ENCODE data around the gene PRKCH. TPM values are rescaled to one million over a fixed set of nuclear protein-coding genes. Genes with fewer than 3 reads are reported as not detected.
A peak's percentile ranks its signal among the peaks of the same experiment; 100 is the strongest.

Gene PRKCH
- total and polyA plus RNA-seq, 2 of the 13 experiments (the other 11 are each of a cell fraction or from before 2014, with no cell fraction given), result 0.48 to 1.3 TPM

DNA sequence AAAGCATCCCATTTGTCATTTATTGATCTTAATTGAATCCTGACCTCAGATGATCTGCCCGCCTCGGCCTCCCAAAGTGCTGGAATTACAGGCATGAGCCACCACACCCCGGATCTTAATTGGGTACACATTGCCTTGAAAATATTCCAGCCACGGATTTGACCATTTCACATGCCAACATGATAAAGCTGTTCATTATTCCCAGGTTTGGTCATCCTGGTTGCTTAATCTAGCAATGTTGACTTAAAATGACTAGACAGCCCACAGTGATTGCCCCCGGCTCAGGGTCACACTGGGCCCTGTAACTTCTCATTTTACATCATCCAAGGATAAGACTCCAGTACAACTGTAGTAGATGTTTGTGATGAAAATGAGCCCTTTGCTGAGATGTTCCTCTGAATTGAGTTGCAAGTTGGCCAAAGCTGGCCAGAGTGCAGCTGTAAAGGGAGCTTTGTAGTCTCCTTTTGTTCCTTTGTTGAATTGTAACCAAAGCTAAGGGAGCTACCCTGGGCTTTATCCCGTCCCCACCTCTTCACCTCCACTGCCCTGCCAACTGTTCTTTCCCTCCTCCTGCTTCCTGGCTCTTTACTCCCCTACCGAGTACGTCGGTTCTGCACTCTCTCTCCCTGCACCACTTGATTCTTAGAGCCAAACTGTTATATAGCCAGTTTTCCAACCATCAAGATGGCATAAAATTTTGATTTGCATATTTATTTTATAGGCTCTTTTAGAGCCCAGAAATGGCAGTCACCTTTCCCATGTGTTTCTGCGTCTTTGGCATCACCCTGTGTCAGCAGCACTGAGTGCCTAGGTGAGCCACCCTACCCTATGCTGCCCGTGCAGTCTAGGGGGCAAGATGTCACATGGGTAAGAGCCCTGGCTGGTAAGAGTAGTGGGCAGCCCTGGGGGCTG is 232.6 kb downstream of the PRKCH start (continued):
- TF ChIP-seq, protein P1, sequence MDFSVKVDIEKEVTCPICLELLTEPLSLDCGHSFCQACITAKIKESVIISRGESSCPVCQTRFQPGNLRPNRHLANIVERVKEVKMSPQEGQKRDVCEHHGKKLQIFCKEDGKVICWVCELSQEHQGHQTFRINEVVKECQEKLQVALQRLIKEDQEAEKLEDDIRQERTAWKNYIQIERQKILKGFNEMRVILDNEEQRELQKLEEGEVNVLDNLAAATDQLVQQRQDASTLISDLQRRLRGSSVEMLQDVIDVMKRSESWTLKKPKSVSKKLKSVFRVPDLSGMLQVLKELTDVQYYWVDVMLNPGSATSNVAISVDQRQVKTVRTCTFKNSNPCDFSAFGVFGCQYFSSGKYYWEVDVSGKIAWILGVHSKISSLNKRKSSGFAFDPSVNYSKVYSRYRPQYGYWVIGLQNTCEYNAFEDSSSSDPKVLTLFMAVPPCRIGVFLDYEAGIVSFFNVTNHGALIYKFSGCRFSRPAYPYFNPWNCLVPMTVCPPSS (IDR thresholded peaks at IDR 0.05), result no peak
- TF ChIP-seq KAT7 (CRISPR knock-in tag; IDR thresholded peaks at IDR 0.05; ENCODE audit: borderline replicate concordance) (0 out of 2 replicates have a peak, but pooled peaks have one; percentile 22), GATAD2A (CRISPR knock-in tag; IDR thresholded peaks at IDR 0.05) (peak; percentile 99), PCBP1 (IDR thresholded peaks at IDR 0.05; ENCODE audit: borderline replicate concordance, low read depth, low read length) (no peak)
- TF ChIP-seq, protein P2, sequence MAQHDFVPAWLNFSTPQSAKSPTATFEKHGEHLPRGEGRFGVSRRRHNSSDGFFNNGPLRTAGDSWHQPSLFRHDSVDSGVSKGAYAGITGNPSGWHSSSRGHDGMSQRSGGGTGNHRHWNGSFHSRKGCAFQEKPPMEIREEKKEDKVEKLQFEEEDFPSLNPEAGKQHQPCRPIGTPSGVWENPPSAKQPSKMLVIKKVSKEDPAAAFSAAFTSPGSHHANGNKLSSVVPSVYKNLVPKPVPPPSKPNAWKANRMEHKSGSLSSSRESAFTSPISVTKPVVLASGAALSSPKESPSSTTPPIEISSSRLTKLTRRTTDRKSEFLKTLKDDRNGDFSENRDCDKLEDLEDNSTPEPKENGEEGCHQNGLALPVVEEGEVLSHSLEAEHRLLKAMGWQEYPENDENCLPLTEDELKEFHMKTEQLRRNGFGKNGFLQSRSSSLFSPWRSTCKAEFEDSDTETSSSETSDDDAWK (CRISPR knock-in tag; IDR thresholded peaks at IDR 0.05), result no peak
- TF ChIP-seq, protein P3, sequence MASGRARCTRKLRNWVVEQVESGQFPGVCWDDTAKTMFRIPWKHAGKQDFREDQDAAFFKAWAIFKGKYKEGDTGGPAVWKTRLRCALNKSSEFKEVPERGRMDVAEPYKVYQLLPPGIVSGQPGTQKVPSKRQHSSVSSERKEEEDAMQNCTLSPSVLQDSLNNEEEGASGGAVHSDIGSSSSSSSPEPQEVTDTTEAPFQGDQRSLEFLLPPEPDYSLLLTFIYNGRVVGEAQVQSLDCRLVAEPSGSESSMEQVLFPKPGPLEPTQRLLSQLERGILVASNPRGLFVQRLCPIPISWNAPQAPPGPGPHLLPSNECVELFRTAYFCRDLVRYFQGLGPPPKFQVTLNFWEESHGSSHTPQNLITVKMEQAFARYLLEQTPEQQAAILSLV (CRISPR knock-in tag; IDR thresholded peaks at IDR 0.05; ENCODE audit: borderline replicate concordance), result no peak
- TF ChIP-seq, protein P4, sequence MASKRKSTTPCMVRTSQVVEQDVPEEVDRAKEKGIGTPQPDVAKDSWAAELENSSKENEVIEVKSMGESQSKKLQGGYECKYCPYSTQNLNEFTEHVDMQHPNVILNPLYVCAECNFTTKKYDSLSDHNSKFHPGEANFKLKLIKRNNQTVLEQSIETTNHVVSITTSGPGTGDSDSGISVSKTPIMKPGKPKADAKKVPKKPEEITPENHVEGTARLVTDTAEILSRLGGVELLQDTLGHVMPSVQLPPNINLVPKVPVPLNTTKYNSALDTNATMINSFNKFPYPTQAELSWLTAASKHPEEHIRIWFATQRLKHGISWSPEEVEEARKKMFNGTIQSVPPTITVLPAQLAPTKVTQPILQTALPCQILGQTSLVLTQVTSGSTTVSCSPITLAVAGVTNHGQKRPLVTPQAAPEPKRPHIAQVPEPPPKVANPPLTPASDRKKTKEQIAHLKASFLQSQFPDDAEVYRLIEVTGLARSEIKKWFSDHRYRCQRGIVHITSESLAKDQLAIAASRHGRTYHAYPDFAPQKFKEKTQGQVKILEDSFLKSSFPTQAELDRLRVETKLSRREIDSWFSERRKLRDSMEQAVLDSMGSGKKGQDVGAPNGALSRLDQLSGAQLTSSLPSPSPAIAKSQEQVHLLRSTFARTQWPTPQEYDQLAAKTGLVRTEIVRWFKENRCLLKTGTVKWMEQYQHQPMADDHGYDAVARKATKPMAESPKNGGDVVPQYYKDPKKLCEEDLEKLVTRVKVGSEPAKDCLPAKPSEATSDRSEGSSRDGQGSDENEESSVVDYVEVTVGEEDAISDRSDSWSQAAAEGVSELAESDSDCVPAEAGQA (IDR thresholded peaks at IDR 0.05; ENCODE audit: low read depth), result no peak
- TF ChIP-seq, protein P4 (CRISPR knock-in tag; IDR thresholded peaks at IDR 0.05; ENCODE audit: borderline replicate concordance), result no peak
- TF ChIP-seq, protein P5, sequence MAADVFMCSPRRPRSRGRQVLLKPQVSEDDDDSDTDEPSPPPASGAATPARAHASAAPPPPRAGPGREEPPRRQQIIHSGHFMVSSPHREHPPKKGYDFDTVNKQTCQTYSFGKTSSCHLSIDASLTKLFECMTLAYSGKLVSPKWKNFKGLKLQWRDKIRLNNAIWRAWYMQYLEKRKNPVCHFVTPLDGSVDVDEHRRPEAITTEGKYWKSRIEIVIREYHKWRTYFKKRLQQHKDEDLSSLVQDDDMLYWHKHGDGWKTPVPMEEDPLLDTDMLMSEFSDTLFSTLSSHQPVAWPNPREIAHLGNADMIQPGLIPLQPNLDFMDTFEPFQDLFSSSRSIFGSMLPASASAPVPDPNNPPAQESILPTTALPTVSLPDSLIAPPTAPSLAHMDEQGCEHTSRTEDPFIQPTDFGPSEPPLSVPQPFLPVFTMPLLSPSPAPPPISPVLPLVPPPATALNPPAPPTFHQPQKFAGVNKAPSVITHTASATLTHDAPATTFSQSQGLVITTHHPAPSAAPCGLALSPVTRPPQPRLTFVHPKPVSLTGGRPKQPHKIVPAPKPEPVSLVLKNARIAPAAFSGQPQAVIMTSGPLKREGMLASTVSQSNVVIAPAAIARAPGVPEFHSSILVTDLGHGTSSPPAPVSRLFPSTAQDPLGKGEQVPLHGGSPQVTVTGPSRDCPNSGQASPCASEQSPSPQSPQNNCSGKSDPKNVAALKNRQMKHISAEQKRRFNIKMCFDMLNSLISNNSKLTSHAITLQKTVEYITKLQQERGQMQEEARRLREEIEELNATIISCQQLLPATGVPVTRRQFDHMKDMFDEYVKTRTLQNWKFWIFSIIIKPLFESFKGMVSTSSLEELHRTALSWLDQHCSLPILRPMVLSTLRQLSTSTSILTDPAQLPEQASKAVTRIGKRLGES (CRISPR knock-in tag; IDR thresholded peaks at IDR 0.05; ENCODE audit: borderline replicate concordance), result peak; percentile 59; the same call in 1 of the 2 replicates
- TF ChIP-seq, protein P6, sequence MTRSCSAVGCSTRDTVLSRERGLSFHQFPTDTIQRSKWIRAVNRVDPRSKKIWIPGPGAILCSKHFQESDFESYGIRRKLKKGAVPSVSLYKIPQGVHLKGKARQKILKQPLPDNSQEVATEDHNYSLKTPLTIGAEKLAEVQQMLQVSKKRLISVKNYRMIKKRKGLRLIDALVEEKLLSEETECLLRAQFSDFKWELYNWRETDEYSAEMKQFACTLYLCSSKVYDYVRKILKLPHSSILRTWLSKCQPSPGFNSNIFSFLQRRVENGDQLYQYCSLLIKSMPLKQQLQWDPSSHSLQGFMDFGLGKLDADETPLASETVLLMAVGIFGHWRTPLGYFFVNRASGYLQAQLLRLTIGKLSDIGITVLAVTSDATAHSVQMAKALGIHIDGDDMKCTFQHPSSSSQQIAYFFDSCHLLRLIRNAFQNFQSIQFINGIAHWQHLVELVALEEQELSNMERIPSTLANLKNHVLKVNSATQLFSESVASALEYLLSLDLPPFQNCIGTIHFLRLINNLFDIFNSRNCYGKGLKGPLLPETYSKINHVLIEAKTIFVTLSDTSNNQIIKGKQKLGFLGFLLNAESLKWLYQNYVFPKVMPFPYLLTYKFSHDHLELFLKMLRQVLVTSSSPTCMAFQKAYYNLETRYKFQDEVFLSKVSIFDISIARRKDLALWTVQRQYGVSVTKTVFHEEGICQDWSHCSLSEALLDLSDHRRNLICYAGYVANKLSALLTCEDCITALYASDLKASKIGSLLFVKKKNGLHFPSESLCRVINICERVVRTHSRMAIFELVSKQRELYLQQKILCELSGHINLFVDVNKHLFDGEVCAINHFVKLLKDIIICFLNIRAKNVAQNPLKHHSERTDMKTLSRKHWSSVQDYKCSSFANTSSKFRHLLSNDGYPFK (CRISPR knock-in tag; IDR thresholded peaks at IDR 0.05; ENCODE audit: borderline replicate concordance), result no peak
